ENCODE results near the gene TMEM39A. TPM values are rescaled to one million over a fixed set of nuclear protein-coding genes. Genes with fewer than 3 reads are reported as not detected.

TMEM39A gene
- total RNA-seq, 4 donors from 2014 or later: 21.0 to 29.8 (median 27.5) TPM

DNA sequence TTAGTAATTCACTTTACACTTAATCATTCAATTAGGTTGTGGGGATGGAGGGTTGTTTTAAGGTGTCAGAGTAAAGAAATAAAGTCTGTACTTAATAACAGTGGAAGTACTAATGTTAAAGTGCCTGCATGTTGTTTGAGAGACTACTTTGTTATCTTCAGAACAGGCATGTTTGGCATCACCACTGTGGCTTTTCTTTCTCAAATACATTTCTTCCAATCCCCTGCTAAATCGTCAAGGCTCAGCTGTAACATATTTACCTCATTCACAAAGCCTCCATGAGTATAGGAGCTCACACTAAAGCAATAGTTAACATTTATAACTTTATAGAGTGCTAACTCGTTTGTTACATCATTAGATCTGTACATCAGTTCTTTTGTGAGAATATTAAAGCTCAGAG is 37.5 kb upstream of the TMEM39A start:
- H3K36me3 ChIP-seq: peaks cover 20% of the 10 kb centered on the region
- H3K27ac ChIP-seq: no peak overlapping the region
- no peaks in the 10 kb centered on the region for H3K27me3 ChIP-seq
- TF ChIP-seq, protein P1, sequence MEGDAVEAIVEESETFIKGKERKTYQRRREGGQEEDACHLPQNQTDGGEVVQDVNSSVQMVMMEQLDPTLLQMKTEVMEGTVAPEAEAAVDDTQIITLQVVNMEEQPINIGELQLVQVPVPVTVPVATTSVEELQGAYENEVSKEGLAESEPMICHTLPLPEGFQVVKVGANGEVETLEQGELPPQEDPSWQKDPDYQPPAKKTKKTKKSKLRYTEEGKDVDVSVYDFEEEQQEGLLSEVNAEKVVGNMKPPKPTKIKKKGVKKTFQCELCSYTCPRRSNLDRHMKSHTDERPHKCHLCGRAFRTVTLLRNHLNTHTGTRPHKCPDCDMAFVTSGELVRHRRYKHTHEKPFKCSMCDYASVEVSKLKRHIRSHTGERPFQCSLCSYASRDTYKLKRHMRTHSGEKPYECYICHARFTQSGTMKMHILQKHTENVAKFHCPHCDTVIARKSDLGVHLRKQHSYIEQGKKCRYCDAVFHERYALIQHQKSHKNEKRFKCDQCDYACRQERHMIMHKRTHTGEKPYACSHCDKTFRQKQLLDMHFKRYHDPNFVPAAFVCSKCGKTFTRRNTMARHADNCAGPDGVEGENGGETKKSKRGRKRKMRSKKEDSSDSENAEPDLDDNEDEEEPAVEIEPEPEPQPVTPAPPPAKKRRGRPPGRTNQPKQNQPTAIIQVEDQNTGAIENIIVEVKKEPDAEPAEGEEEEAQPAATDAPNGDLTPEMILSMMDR (IDR thresholded peaks at IDR 0.05): no peak
- TF ChIP-seq POLR2AphosphoS5 (IDR thresholded peaks at IDR 0.05) (no peak), POLR2A (IDR thresholded peaks at IDR 0.05) (no peak), EP300 (IDR thresholded peaks at IDR 0.05) (no peak)
- WGBS: 46% methylated on average over 2 of the region's 2 CpGs
- no peak overlapping the region for H3K4me3 ChIP-seq
- H3K4me1 ChIP-seq: peaks cover 41% of the 10 kb centered on the region
- H3K9me3 ChIP-seq: no peaks in the 10 kb centered on the region
- no peak for DNase-seq (ENCODE audit: low spot score in 2 of 2)

DNA sequence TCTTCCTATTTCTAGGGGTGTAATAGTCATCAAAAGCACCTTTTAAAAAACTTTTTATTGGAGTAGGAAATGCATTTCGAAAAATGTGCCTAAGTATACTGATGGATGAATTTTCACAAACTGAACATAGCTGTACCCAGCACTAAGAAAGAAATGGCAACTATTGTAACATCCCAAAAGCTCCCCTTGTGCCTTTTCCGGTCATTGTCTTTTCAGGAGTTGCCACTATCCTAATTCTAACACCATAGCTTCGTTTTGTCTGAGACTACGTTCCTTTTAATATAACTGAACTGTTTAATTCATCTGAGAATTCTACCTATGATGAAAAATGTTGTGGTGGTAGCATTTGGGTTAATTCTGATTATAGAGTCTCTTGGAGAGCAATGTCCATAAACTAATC is 36.9 kb upstream of the TMEM39A start:
- Histone ChIP-seq H3K9me3 (no peaks in the 10 kb centered on the region), H3K4me1 (peaks cover 41% of the 10 kb centered on the region), H3K36me3 (peaks cover 14% of the 10 kb centered on the region), H3K4me3 (no peak overlapping the region), H3K27me3 (no peaks in the 10 kb centered on the region), H3K27ac (no peak overlapping the region)
- no peak for DNase-seq (ENCODE audit: low spot score in 2 of 2)
- 65% methylated on average over 4 of the region's 4 CpGs for WGBS
- TF ChIP-seq EP300 (IDR thresholded peaks at IDR 0.05) (no peak), POLR2A (IDR thresholded peaks at IDR 0.05) (no peak), POLR2AphosphoS5 (IDR thresholded peaks at IDR 0.05) (no peak)
- TF ChIP-seq, protein P1 (IDR thresholded peaks at IDR 0.05): no peak

DNA sequence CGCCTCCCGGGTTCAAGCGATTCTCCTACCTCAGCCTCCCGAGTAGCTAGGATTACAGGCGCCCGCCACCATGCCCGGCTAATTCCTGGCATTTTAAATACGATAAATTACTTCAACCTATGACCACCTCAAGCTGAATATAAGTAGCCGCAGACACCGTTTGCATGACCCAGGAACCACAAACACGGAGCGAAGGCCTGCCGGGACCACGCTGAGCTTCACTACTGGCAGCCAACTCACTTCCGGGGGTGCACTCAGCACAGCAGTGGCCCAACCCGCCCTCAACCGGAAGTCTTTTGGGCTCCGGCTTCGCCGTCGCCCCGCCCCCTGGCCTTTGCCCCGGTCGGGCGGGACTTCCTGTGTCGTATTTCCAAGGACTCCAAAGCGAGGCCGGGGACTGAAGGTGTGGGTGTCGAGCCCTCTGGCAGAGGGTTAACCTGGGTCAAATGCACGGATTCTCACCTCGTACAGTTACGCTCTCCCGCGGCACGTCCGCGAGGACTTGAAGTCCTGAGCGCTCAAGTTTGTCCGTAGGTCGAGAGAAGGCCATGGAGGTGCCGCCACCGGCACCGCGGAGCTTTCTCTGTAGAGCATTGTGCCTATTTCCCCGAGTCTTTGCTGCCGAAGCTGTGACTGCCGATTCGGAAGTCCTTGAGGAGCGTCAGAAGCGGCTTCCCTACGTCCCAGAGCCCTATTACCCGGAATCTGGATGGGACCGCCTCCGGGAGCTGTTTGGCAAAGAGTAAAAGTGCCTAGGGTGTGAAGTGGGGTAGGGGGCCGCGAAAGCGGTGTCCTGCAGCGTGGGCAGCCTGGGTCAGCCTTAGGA is 35.0 kb upstream of the TMEM39A start, which contains the start of gene TIMMDC1:
TIMMDC1 (plus strand) TSS at position 362 of the 826 bp plus-strand sequence; CDS start at position 549, 187 bp downstream.
- H3K27me3 ChIP-seq: no peaks in the 10 kb centered on the region
- H3K9me3 ChIP-seq: no peaks in the 10 kb centered on the region
- H3K4me3 ChIP-seq: peak within 1 kb of the TSS; percentile 76
- peaks cover 4% of the 10 kb centered on the region for H3K36me3 ChIP-seq
- peaks cover 41% of the 10 kb centered on the region for H3K4me1 ChIP-seq
- peak within 1 kb of the TSS; percentile 90 for H3K27ac ChIP-seq
- TF ChIP-seq, protein P1 (IDR thresholded peaks at IDR 0.05): no peak
- peak; percentile 42 to 85 for TF ChIP-seq POLR2A (IDR thresholded peaks at IDR 0.05)
- TF ChIP-seq POLR2AphosphoS5 (IDR thresholded peaks at IDR 0.05): peak; percentile 53 to 77 (median 54)
- DNase-seq (ENCODE audit: low spot score in 2 of 2): peak; percentile 97 to 98
- WGBS: under 1% methylated on average over 30 of the region's 58 CpGs

DNA sequence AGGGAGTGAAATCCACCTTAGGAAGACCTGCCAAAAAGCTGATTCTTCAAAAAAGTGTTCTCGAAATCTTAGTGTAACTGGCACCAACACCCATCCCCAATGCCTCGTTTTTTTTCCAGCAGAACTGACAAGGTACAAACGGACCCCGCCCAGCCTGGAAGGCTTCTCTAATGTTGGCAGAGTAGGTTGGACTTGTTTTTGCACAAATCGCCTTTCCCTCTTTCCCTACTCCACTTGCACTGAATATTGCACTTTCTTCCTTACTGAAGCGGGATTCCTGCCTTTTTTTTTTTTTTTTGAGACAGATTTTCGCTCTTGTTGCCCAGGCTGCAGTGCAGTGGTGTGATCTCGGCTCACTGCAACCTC is 34.4 kb upstream of the TMEM39A start:
- no peak for DNase-seq (ENCODE audit: low spot score in 2 of 2)
- H3K27me3 ChIP-seq: no peaks in the 10 kb centered on the region
- H3K36me3 ChIP-seq: no peaks in the 10 kb centered on the region
- no peaks in the 10 kb centered on the region for H3K9me3 ChIP-seq
- peak overlapping the region; percentile 90 for H3K27ac ChIP-seq
- H3K4me1 ChIP-seq: peaks cover 41% of the 10 kb centered on the region
- TF ChIP-seq POLR2AphosphoS5 (IDR thresholded peaks at IDR 0.05) (no peak), POLR2A (IDR thresholded peaks at IDR 0.05) (no peak), EP300 (IDR thresholded peaks at IDR 0.05) (no peak)
- TF ChIP-seq, protein P1 (IDR thresholded peaks at IDR 0.05): no peak
- WGBS: 7% methylated on average over 8 of the region's 8 CpGs
- H3K4me3 ChIP-seq: peak overlapping the region; percentile 76

DNA sequence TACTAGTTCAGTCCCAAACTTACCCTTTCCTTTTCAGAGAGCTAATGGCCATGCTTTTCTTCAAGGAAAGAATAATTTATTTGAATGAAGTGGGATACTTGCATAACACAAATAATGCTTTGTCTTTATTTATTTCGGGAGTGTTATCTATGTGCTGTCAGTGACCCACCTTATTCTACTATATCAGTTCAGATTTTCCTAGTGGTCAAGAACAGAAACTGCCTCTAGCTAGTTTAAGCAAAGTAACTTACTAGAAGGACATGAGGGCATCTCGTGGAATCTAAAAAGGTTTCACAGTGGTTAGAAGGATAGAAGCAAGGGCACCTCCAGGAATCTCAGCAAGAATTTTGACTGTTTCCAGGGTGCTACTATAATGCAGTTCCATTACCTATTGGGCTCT is 31.2 kb upstream of the TMEM39A start:
- Histone ChIP-seq H3K9me3 (no peaks in the 10 kb centered on the region), H3K4me1 (peaks cover 17% of the 10 kb centered on the region), H3K27me3 (no peaks in the 10 kb centered on the region), H3K4me3 (no peak overlapping the region), H3K27ac (no peak overlapping the region), H3K36me3 (peaks cover 23% of the 10 kb centered on the region)
- TF ChIP-seq POLR2A (IDR thresholded peaks at IDR 0.05) (no peak), EP300 (IDR thresholded peaks at IDR 0.05) (no peak), POLR2AphosphoS5 (IDR thresholded peaks at IDR 0.05) (no peak)
- TF ChIP-seq, protein P1 (IDR thresholded peaks at IDR 0.05): no peak
- 92% methylated on average over 2 of the region's 2 CpGs for WGBS
- DNase-seq (ENCODE audit: low spot score in 2 of 2): no peak
